ENCODE data around the gene SIRT3.

The SIRT3 gene

GRCh38 chr11:235997-236773 is at the start of gene SIRT3:
Gene SIRT3 (minus strand): TSS chr11:236342. CDS start chr11:236328, 14 bp downstream.
- DNase-seq, result peak; percentile 66

GRCh38 chr11:285894-286220 is 49.7 kb upstream of the SIRT3 start:
- no peak for DNase-seq

- no peak for DNase-seq
These were observed 49.1 kb upstream of the SIRT3 start for GRCh38 chr11:285021-285893.

DNA sequence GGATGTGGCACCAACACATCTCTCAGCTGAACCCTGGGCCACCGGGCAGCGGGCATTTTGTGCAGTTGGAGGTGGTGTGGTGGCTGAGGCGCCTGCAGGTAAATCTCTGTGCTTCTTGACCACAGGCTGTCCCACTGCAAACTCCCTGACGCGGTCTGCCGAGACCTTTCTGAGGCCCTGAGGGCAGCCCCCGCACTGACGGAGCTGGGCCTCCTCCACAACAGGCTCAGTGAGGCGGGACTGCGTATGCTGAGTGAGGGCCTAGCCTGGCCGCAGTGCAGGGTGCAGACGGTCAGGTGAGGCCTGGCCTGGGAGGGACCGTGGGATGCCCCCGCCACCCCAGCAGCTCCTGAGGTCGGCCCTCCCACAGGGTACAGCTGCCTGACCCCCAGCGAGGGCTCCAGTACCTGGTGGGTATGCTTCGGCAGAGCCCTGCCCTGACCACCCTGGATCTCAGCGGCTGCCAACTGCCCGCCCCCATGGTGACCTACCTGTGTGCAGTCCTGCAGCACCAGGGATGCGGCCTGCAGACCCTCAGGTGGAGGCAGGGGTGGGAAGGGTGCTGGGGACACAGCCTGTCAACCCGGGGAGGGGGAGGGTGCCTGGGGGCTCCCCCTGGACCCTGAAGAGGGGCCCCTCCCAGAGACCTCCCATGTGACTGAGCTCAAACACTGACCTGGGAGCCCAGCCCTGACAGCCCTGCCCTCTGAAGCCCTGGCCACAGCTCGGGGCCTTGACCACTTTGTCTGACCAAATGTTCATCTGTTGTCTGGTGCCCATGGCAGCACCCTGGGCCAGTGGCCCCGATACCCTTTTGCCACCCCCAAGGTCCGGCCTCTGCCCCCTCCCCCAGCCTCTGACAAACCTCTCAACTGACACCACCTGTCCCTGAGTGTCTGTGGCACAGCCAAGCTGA is 48.2 kb upstream of the SIRT3 start:
- no peak for DNase-seq

GRCh38 chr11:283405-284104 is 47.4 kb upstream of the SIRT3 start:
- DNase-seq, result no peak

GRCh38 chr11:282630-283360 is 46.7 kb upstream of the SIRT3 start:
- no peak for DNase-seq

DNA sequence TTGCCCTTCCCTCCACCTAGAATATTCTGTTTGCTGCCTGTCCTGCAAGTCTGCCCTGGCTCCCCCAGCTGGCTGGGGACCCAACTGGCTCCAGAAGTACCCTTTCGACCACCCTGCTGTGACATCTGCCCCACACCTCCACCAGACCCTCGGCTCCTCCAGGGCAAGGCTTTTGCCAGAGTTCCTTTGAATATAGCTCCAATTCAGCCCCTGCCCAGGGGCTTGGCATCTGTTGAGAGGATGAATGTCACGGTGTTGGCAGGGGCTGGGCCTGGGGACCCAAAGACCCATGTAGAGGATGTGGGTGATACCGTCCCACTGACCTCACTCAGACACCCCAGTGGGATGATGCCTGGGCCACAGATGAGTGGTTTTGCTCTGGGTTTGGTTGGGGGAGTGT is 46.0 kb upstream of the SIRT3 start:
- DNase-seq, result no peak

GRCh38 chr11:281486-282161 is 45.5 kb upstream of the SIRT3 start:
- no peak for DNase-seq

- no peak for DNase-seq
These were observed 44.8 kb upstream of the SIRT3 start for GRCh38 chr11:280706-281485.

- DNase-seq, result peak; percentile 26
These were observed 44.0 kb upstream of the SIRT3 start for GRCh38 chr11:279966-280705.

DNA sequence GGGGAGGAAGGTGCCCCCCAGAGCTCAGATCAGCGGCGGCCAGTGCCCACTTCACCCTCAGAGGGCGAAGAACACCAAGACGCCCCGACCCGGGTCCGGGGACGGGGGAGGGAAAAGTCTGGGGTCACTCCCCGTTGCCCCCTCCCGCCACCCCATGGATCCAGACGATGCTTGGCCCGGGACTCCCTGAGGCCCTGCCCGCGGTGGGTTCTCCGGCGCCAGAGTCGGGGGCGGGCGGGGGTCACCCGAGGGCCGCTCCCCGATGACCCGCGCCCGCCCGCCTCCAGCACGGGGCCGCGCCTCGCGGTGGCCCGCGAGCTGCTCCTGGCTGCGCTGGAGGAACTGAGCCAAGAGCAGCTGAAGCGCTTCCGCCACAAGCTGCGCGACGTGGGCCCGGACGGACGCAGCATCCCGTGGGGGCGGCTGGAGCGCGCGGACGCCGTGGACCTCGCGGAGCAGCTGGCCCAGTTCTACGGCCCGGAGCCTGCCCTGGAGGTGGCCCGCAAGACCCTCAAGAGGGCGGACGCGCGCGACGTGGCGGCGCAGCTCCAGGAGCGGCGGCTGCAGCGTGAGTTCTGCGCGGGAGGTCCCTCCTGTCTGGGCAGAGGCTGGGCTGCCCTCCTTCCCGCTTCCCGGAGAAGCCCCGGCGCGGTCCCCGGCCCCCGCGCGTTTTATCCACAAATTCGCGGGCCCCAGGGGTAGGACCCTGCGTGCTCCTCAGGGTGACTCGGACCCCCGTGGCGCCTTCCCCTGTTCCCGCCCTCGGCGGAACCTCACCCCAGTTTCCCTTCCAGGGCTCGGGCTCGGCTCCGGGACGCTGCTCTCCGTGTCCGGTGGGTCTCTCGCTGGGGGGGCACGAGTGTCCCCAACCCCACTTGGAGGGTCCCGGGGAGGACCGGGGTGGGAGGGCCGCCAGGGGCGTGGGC is 43.2 kb upstream of the SIRT3 start:
- DNase-seq, result no peak

- DNase-seq, result no peak
These were observed 42.1 kb upstream of the SIRT3 start, which contains the start of gene NLRP6 for GRCh38 chr11:278001-278951. Gene NLRP6 (plus strand): TSS chr11:278407. CDS start chr11:278570, 163 bp downstream.

DNA sequence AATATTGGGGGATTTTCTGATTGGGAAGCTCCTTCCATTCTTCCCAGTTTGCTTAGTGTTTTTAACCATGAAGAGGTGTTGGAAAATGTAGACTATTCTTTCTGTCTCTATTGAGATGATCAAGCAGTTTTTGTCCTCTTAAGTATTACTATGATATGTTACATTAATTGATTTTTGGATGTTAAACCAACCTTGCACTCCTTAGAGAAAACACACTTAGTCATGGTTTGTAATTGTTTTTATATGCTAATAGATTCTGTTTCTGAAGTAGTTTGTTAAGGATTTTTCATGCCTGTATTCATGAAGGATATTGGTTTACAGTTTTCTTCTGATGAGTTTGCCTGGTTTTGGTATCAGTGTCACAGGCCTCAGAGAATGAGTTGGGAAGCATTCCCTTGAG is 40.1 kb upstream of the SIRT3 start:
- DNase-seq, result no peak

DNA sequence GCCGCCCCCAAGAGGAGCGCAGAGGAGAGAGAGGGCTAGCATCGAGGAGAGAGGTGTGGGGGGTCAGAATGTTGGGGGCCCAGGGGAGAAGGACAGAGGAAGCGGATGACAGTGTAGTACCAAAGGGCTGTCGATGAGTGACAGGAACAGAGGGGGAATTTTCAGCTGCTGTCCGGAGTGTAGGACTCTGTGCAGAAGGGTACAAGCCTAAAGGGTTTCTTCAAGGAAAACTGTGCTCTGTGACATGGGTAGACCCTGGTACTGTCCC is 36.7 kb upstream of the SIRT3 start:
- DNase-seq, result no peak

DNA sequence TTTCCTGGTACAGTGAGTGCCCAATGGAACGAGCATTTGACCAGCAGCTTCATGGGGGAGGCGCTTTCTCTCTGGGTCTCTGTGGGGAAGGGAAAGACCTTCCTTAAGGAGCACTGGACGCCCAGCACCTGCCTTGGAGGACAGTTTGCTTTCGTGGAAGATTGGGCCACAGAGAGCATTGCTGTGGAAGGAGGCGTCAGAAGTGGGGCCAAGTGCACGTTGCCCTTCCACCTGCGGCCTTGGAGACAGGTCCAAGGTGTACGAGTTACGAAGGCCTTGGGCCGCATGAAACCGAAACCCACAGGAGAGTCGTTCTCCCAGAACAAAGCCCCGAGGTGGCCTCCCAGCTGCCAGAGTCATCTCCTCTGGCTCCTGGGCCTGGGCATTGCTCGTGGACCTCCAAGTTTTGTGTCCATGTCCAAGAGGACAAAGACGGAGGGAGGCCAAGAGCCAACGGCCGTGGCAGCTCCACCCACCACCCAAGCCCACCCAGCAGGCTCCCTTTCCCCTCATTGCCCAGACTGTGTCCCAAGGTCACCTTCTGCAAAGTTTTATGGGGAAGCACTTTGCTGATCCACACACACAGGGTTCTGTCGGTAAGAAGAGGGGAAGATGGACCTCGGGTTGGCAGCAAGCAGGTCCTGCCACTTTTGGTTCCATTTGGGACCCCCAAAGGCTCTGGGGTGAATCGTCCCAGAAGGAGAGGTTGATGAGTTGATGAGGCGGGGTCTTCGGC is 36.2 kb upstream of the SIRT3 start:
- no peak for DNase-seq

DNA sequence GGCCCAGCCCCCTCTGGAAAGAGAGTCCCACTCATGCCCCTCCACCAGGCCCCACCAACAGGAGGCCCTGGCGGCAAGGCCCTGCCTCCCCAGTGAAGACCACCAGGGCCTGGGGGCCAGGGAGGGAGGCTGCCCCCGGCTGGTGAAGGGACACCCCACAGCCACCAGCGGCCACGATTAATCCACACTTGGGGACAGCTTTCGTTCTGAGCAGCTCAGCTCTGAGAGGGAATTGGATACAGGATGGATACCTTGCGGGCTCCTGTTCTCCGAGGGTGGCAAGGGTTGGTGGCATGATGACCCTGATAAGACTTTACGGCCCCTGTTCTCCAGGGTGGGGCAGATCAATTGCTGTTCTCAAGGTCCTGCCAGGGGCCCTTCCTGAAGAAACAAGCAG is 35.2 kb upstream of the SIRT3 start:
- DNase-seq, result no peak
